ENCODE results near the gene MEF2D. TPM values are rescaled to one million over a fixed set of nuclear protein-coding genes. Genes with fewer than 3 reads are reported as not detected.

Gene MEF2D
- total RNA-seq, 1 donor from 2014 or later, result 7.8 TPM

DNA sequence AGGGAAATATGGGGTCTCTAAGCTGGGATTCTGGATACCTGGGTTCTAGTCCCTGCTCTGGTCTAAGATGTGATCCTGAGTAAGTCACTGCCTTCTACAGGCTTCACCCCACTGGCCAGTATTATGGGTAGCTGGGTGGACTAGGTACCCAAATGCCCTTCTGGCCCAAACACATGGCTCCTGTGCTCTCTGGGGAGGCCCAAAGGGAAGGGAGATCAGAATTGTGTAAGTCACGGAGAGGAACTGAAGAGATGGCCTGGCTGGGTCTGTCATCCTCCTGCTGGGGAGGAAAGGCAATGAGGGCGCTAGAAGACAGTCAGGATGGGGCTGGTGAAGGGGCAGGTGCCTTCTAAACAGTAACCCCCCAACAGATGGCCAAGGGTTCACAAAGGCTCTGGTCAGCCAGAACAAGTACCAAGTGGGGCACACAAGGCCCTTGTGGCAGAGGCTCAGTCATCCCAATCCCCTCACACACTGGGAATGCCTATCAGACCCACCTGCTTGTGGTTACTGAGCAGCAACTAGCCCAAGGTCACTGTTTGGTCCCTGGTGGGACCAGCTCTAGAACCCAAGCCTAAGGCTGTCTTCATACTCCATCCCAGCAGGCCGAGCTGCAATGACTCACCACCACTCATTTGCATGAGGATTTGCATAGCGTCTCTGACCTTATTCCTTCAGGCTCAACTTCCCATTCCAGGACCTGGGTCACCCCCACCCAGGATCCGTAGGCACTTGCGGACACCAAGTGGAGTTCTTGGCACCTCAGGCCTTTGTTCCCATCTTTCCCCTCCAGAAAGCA is 9.2 kb downstream of the MEF2D start:
- peaks cover 6 to 24% (median 16%) of the 10 kb centered on the region in 3 donors for H3K36me3 ChIP-seq (ENCODE audit: control insufficient read depth in 3 of 3, insufficient read depth in 3 of 3, low read length in 3 of 3)
- no peaks in the 10 kb centered on the region for H3K9me3 ChIP-seq (ENCODE audit: control insufficient read depth in 3 of 3, low read length in 3 of 3)
- H3K4me1 ChIP-seq (ENCODE audit: control insufficient read depth in 3 of 3, insufficient read depth in 3 of 3, low read length in 3 of 3), result peaks cover 96 to 100% (median 100%) of the 10 kb centered on the region in 3 donors
- H3K27ac ChIP-seq (ENCODE audit: low read depth, low read length), result peak overlapping the region; percentile 100
- peak overlapping the region; percentile 93 to 96 (median 95) for H3K9ac ChIP-seq (ENCODE audit: low read depth in 1 of 3, low read length in 3 of 3)
- H3K27me3 ChIP-seq (ENCODE audit: control insufficient read depth in 3 of 3, insufficient read depth in 3 of 3, low read length in 3 of 3), result no peaks in the 10 kb centered on the region
- H3K4me3 ChIP-seq (ENCODE audit: low read length in 3 of 3), result peak overlapping the region; percentile 71 to 77 (median 73)

DNA sequence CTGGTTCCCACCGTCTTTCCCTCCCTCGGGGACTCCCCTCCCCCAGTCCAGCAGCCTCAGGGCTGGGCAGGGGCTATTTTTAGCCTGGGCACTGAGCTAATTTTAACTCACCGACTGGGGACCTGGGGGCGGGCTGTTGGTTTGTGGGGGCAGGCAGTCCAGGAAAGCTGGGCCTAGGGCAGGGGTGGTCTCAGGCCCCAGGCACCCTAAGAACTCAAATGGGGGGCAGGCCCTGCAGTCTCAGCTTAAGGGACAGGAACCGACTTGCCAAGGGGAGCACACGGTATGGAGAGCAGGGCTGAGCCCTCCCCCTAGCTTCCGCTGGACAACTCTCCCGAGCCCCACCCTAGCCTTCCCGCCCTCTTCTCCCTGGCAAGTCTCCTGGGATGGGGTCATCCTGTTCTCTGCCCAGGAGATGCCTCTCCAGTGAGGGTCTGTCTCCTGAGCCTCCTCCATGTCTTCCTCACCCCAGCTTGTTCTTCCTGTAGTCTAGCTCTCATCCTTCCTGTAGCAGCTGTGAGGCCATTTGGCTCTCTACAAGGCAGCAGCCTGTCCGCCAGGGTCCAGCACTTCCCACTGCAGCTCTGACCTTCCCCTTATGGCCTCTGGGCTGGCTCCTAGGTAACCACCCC is 10.1 kb downstream of the MEF2D start:
- no peaks in the 10 kb centered on the region for H3K27me3 ChIP-seq (ENCODE audit: control insufficient read depth in 3 of 3, insufficient read depth in 3 of 3, low read length in 3 of 3)
- H3K9me3 ChIP-seq (ENCODE audit: control insufficient read depth in 3 of 3, low read length in 3 of 3), result no peaks in the 10 kb centered on the region
- peak overlapping the region; percentile 71 to 77 (median 73) for H3K4me3 ChIP-seq (ENCODE audit: low read length in 3 of 3)
- peak overlapping the region; percentile 90 to 96 (median 93) for H3K9ac ChIP-seq (ENCODE audit: low read depth in 1 of 3, low read length in 3 of 3)
- peak overlapping the region; percentile 100 for H3K27ac ChIP-seq (ENCODE audit: low read depth, low read length)
- H3K4me1 ChIP-seq (ENCODE audit: control insufficient read depth in 3 of 3, insufficient read depth in 3 of 3, low read length in 3 of 3), result peaks cover 93 to 100% (median 97%) of the 10 kb centered on the region in 3 donors
- peaks cover 6 to 24% (median 16%) of the 10 kb centered on the region in 3 donors for H3K36me3 ChIP-seq (ENCODE audit: control insufficient read depth in 3 of 3, insufficient read depth in 3 of 3, low read length in 3 of 3)

DNA sequence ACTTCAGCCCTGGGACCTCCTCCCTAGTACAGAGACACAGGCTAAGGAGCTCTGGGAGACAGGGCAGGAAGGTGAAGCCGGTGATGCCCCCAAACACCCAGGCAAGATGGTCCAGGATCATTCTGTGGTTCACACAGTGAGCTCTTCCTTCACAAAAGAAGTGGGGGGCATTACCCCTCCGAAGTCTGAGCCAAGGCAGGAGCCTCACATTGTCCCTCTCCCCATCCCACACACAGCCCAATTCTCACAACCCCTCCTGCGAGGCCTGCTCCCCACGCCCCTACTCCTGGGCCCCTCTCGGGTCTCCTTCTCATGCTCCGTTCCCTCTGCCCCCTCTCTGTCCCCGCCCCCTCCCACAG is 10.7 kb downstream of the MEF2D start:
- peak overlapping the region; percentile 100 for H3K27ac ChIP-seq (ENCODE audit: low read depth, low read length)
- H3K4me1 ChIP-seq (ENCODE audit: control insufficient read depth in 3 of 3, insufficient read depth in 3 of 3, low read length in 3 of 3), result peaks cover 93 to 99% (median 95%) of the 10 kb centered on the region in 3 donors
- H3K9ac ChIP-seq (ENCODE audit: low read depth in 1 of 3, low read length in 3 of 3), result peak overlapping the region; percentile 90 to 96 (median 93)
- H3K27me3 ChIP-seq (ENCODE audit: control insufficient read depth in 3 of 3, insufficient read depth in 3 of 3, low read length in 3 of 3), result no peaks in the 10 kb centered on the region
- peak overlapping the region; percentile 71 to 77 (median 73) for H3K4me3 ChIP-seq (ENCODE audit: low read length in 3 of 3)
- H3K9me3 ChIP-seq (ENCODE audit: control insufficient read depth in 3 of 3, low read length in 3 of 3), result no peaks in the 10 kb centered on the region
- H3K36me3 ChIP-seq (ENCODE audit: control insufficient read depth in 3 of 3, insufficient read depth in 3 of 3, low read length in 3 of 3), result peaks cover 3 to 25% (median 14%) of the 10 kb centered on the region in 3 donors

DNA sequence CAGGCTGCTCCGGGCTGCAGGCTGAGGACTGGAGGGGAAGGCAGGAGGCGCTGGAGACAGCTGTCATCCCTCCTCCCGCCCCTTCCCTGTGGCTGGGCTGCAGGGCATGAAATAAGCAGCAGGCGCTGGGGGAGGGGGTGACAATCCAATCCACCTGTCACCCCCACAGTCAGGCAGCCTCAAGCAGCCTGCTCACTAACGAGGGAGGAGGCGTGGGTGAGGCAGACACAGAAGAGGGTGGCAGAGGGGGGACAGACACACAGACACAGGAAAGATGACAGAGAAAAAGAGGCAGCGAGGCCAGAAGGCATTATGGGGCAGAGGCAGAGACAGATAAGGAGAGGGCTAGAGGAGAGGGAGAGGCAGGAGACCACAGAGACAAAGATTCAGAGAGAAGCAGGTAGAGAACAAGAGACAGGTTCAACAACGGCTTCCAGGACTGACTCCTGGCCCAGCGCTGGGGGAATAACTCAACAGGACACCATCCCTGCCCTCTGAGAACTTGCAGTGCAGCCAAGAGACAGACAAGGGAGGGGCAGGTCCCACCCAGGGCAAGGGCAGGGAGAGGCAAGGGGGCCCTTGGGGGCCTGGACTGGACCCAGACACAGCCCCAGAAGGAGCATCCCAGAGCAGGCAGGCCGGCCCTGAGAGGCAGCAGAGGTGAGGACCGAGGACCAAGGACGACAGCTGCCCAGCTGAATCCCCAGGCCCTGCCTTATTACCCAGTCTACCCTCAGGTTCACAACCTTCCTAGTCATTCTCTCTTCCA is 11.2 kb downstream of the MEF2D start:
- H3K4me3 ChIP-seq (ENCODE audit: low read length in 3 of 3), result peak overlapping the region; percentile 71 to 77 (median 73)
- H3K27ac ChIP-seq (ENCODE audit: low read depth, low read length), result peak overlapping the region; percentile 100
- H3K36me3 ChIP-seq (ENCODE audit: control insufficient read depth in 3 of 3, insufficient read depth in 3 of 3, low read length in 3 of 3), result peaks cover 0 to 22% (median 10%) of the 10 kb centered on the region in 3 donors
- peaks cover 92 to 99% (median 95%) of the 10 kb centered on the region in 3 donors for H3K4me1 ChIP-seq (ENCODE audit: control insufficient read depth in 3 of 3, insufficient read depth in 3 of 3, low read length in 3 of 3)
- H3K27me3 ChIP-seq (ENCODE audit: control insufficient read depth in 3 of 3, insufficient read depth in 3 of 3, low read length in 3 of 3), result no peaks in the 10 kb centered on the region
- H3K9me3 ChIP-seq (ENCODE audit: control insufficient read depth in 3 of 3, low read length in 3 of 3), result no peaks in the 10 kb centered on the region
- peak overlapping the region; percentile 90 to 96 (median 93) for H3K9ac ChIP-seq (ENCODE audit: low read depth in 1 of 3, low read length in 3 of 3)

DNA sequence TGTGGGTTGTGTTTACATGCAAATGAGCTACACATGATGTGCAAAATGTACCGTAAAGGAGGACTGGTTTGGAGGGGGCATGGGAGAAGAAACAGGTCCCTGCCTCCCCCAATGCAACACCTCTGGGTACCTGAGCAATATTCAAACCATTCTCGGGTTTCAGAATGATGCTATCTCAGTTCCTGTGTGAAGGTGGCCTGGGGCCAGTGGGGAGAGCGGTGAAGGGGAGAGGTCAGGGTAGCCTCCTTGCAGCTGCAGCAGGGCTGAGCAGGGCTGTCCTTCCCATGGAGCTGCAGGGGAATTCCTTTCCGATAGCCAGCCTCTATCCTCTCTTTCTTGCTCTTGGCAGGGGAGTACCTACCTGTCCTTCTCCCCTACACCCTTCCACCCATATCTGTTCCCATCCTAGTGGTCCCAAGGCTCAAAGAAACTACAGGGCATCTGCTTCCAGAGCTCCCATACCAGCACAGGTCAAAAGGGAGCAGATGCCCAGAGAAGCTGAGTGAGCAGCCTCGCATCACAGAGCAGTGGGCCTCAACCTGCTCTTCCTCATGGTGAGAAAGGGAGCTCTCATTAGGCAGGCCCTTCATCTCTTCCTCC is 11.9 kb downstream of the MEF2D start:
- H3K36me3 ChIP-seq (ENCODE audit: control insufficient read depth in 3 of 3, insufficient read depth in 3 of 3, low read length in 3 of 3), result peaks cover 0 to 22% (median 10%) of the 10 kb centered on the region in 3 donors
- H3K4me1 ChIP-seq (ENCODE audit: control insufficient read depth in 3 of 3, insufficient read depth in 3 of 3, low read length in 3 of 3), result peaks cover 92 to 99% (median 94%) of the 10 kb centered on the region in 3 donors
- H3K9me3 ChIP-seq (ENCODE audit: control insufficient read depth in 3 of 3, low read length in 3 of 3), result no peaks in the 10 kb centered on the region
- peak overlapping the region; percentile 54 to 96 (median 93) for H3K9ac ChIP-seq (ENCODE audit: low read depth in 1 of 3, low read length in 3 of 3)
- H3K27me3 ChIP-seq (ENCODE audit: control insufficient read depth in 3 of 3, insufficient read depth in 3 of 3, low read length in 3 of 3), result no peaks in the 10 kb centered on the region
- peak overlapping the region; percentile 71 to 77 (median 73) for H3K4me3 ChIP-seq (ENCODE audit: low read length in 3 of 3)
- peak overlapping the region; percentile 100 for H3K27ac ChIP-seq (ENCODE audit: low read depth, low read length)

DNA sequence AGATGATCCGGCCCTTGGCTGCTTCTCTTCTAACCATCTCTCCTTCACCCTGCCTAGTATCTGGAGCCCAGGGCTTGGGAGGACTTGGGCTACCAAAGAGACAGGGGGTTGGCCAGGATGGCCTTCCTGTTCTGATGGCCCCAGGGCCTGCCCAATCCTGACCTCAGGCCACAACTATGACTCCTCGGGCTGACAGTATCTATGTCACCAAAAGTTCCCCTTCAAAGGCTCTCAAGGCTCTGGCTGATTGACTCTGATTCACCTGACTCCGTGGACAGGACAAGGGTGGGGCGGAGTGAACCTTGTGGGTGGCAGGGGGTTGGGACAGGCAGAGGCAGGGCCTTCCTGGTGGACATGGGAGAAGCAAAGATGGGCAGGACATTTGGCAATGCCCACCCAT is 12.7 kb downstream of the MEF2D start:
- H3K4me3 ChIP-seq (ENCODE audit: low read length in 3 of 3), result peak overlapping the region in 2 of 3 donors; percentile 13 to 71
- peak overlapping the region; percentile 100 for H3K27ac ChIP-seq (ENCODE audit: low read depth, low read length)
- peak overlapping the region; percentile 16 to 96 (median 60) for H3K9ac ChIP-seq (ENCODE audit: low read depth in 1 of 3, low read length in 3 of 3)
- no peaks in the 10 kb centered on the region for H3K27me3 ChIP-seq (ENCODE audit: control insufficient read depth in 3 of 3, insufficient read depth in 3 of 3, low read length in 3 of 3)
- peaks cover 6 to 28% (median 15%) of the 10 kb centered on the region in 3 donors for H3K36me3 ChIP-seq (ENCODE audit: control insufficient read depth in 3 of 3, insufficient read depth in 3 of 3, low read length in 3 of 3)
- H3K4me1 ChIP-seq (ENCODE audit: control insufficient read depth in 3 of 3, insufficient read depth in 3 of 3, low read length in 3 of 3), result peaks cover 92 to 99% (median 94%) of the 10 kb centered on the region in 3 donors
- H3K9me3 ChIP-seq (ENCODE audit: control insufficient read depth in 3 of 3, low read length in 3 of 3), result no peaks in the 10 kb centered on the region

DNA sequence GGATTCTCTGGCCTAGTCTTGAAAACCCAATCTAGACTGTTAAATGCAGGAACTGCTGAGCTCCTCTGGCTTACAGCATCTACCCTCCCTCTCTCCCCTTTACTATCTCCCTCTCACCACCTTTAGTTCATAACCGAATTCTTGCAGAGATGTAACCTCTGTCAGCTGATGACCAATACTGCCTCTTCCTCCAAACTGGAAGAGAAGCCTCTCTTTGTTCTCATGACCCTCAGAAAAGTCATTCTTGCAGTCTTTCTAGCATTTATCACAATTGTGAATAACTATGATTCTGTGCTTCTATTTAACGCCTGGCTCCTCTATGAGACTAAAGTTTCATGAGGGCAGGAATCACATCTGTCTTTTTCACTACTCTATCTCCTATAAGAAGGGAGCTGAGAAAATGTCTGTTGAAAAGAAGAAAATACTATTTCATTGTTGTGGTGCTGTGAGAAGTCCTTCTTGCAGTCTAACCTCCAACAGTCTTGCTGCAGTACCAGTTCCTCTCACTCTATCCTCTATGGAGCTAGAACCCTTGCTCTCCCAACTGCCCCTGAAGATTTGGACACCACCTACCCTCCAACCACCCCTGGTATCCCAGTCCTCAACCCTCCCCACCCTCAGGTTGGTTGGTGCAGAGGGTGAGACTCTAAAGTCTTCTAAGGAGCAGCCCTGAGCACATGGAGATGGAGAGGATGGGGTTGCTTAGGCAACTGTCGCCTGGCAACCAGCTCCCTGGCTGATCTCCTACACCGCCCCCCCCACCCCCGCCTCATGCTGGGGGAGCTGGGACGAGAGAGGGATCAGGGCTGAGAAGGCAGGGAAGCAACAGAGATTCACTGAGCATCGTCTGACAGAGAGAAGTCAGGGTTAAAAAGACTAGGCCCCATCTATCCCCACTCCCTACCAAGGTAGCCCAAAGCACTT is 13.9 kb downstream of the MEF2D start:
- Histone ChIP-seq H3K27me3 (ENCODE audit: control insufficient read depth in 3 of 3, insufficient read depth in 3 of 3, low read length in 3 of 3) (no peaks in the 10 kb centered on the region), H3K27ac (ENCODE audit: low read depth, low read length) (peak overlapping the region; percentile 100), H3K4me1 (ENCODE audit: control insufficient read depth in 3 of 3, insufficient read depth in 3 of 3, low read length in 3 of 3) (peaks cover 91 to 99% (median 94%) of the 10 kb centered on the region in 3 donors), H3K9me3 (ENCODE audit: control insufficient read depth in 3 of 3, low read length in 3 of 3) (no peaks in the 10 kb centered on the region), H3K4me3 (ENCODE audit: low read length in 3 of 3) (no peak overlapping the region), H3K36me3 (ENCODE audit: control insufficient read depth in 3 of 3, insufficient read depth in 3 of 3, low read length in 3 of 3) (peaks cover 18 to 35% (median 24%) of the 10 kb centered on the region in 3 donors), H3K9ac (ENCODE audit: low read depth in 1 of 3, low read length in 3 of 3) (peak overlapping the region in 2 of 3 donors; percentile 60 to 96)

DNA sequence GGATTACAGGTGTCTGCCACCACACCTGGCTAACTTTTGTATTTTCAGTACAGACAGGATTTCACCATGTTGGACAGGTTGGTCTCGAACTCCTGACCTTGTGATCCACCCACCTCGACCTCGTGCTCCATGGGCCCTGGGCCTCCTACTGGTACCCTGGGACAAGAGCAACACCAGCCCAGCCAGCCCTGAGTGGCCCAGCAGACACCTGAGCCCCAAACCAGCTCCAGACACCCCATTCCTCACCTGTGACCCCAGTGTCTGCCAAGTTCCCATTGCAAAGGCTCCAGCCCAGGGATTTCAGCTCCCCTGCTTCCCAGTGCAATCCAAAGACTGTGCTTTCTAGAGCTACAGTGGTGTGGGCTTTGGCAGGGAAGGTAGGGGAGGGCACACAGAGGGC is 14.6 kb downstream of the MEF2D start:
- Histone ChIP-seq H3K27ac (ENCODE audit: low read depth, low read length) (peak overlapping the region; percentile 37), H3K36me3 (ENCODE audit: control insufficient read depth in 3 of 3, insufficient read depth in 3 of 3, low read length in 3 of 3) (peaks cover 25 to 38% (median 31%) of the 10 kb centered on the region in 3 donors), H3K4me1 (ENCODE audit: control insufficient read depth in 3 of 3, insufficient read depth in 3 of 3, low read length in 3 of 3) (peaks cover 91 to 99% (median 94%) of the 10 kb centered on the region in 3 donors), H3K4me3 (ENCODE audit: low read length in 3 of 3) (no peak overlapping the region), H3K9ac (ENCODE audit: low read depth in 1 of 3, low read length in 3 of 3) (peak overlapping the region in 1 of 3 donors; percentile 40), H3K27me3 (ENCODE audit: control insufficient read depth in 3 of 3, insufficient read depth in 3 of 3, low read length in 3 of 3) (no peaks in the 10 kb centered on the region), H3K9me3 (ENCODE audit: control insufficient read depth in 3 of 3, low read length in 3 of 3) (no peaks in the 10 kb centered on the region)
